Inflammatory macrophage treated with lipopolysaccharide for 4 hours (primary cell): Measurements from ENCODE around the gene CAPN15.
A peak's percentile ranks its signal among the peaks of the same experiment; 100 is the strongest.

ENCODE experiments used
- DNase-seq: peaks from one replicate; pipeline ENCODE4 v3.0.0-alpha.2; 2020

Gene CAPN15

GRCh38 chr16:563072-563644 is 35.6 kb downstream of the CAPN15 start:
- no peak for DNase-seq

DNA sequence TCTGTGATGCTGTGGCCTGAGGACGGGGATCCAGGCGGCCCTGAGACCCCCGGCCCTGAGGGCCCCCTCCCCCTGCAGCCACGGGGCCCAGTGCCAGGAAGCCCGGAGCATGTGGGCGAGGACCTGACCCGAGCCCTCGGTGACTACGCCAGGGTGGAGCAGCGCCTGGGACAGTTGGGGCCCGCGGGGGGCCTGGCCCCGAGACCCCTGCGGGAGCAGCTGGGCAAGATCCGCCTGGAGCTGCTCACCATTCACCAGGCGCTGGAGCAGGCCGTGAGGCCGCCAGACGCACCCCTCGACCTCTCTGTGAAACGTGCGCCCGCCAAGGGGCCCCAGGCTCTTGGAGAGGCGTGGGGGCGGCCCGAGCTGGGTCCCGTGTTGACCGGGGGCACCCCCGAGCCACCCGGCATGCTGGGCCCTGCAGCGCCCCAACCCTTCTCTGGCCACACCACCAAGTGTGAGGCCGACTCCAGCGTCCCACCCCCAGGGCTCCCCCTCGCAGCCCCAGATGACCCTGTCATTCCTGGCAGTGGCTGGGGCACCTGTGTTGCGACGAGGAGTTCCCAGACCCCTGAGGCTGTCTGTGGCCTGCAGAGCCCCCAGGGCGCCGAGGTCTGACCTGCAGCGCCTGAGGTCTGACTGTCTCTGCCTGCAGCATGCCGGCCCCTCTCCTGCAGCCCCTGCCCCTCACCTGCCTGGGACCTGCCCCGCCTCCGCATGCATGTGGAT is 37.3 kb downstream of the CAPN15 start:
- DNase-seq = no peak

DNA sequence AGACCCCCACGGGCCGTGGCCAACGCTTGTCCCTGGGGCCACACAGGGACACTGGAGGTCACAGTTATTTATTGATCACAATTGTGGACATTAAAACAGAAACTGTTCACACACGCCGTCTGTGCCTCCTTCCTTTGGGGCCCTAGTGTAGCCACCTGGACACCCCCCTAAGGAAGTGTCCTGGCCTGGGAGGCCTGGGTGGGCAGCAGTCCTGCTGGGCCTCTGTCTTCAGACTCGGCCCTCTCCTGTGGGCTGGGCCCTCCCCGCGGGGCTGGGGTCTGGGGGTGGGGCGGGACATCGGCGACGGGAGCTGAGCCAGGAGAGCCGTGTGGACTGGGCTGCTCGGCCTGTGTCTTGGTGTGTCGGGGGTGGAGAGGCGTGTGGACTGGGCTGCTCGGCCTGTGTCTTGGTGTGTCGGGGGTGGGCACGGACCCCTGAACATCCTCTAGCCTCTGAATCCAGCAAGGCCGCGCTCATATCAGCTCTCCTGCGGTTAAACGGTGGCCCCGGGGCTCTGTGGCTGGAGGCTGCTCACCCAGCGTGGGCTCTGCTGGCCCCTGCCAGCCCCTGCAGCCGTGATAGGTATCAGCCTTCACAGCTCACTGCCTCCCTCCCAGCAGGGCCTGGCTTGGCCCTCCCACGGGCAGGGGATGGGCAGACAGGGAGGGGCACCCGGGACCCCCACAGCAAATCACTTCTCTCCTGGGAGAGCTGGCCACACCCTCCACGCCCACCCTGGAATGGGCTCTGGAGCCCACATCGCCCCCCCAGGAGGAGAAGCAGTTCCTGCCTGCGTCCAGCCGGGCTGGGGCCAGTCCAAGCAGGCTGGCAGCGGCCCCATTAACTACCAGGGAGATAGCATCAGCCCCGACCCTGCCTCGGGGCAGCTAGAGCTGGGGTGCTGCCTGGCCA is 38.2 kb downstream of the CAPN15 start:
- DNase-seq = no peak

DNA sequence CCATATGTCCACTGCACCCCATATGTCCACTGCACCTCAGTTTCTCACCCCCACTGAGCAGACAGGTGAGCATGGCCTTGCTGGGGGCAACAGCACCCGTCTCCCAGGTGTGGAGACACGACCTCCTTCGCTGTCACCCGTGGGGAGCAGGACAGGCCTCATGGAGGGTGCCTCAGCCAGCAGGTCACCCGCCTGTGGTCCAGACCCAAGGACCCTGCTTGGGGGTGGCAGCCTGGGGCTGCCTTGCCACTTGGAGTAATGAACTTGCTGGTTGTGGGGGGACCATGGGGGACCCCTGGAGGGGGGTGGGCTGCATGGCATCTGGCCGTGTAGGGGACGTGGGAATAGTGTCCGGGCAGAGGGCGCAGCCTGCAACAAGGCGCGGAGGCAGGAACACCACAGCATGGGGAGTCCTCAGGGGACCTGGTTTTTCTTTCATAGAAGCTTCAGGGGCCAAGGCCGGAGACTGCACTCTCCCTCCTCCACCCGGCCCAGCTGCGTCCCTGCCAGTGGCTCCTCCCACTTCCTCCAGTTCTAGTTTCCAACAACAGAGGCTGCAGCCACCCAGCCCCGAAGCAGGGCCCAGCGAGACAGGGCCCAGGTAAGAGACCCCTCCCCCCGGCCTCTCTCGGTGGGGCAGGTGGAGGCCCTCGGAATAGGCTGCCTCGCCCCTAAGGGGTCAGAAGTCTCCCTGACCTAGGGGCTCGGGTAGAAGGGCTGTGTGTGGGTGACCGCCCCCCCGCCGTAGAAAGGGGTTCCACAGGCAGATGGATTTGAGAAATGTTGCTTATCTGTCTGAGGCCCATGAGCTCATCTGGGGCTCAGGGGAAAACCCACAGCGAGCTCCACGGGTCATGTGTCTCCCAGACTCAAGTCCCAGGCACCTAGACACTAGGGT is 39.2 kb downstream of the CAPN15 start, which contains the start of gene NHLRC4:
NHLRC4 (plus strand) TSS at position 531 of the 898 bp plus-strand sequence. CDS start 1,043 bp downstream, outside the sequence.
- peak; percentile 52 for DNase-seq

- no peak for DNase-seq
Measured at GRCh38 chr16:567373-568256, 40.1 kb downstream of the CAPN15 start.

- no peak for DNase-seq
Measured at GRCh38 chr16:568401-569258, 41.1 kb downstream of the CAPN15 start.

DNA sequence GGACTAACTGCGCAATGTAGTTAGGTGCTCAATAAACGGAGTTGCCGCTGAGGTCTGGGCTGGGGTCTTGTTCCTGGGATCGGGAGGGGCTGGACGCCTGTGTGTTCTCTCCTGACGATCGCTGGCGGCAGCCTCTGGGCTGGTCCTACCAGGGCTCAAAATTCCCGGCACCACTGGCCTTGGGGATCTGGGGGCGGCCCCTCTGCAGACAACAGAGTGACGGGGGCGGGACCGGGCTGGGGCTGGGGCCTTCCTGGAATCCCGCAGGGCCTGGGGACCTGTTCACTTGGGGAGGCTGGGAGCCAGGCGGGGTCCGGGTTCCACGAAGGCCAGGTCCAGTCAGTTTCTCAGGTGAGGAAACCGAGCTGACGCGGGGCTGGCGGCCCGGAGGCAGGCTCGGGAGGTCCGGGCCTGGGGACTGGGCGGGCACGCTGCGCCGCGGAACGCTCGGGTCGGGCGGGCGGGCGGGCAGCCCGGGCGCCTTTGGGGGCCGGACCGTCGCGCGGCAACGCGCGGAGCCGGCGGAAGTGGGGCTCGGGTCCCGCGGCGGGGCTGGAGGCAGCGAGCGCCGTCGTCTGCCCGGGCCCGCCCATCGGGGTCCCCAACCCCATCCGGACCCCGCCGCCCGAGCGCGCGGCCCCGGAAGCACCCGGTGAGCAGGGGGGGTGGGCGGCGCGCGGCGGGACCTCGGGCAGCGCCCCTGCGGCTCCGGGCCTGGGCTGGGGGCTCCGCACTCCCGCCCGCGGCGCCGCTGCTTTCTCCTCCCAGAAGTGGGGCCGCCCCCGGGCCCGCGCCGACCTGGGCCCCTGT is 42.1 kb downstream of the CAPN15 start, which contains the start of gene PIGQ:
PIGQ (plus strand) TSS at position 524 of the 810 bp plus-strand sequence. CDS start 4,107 bp downstream, outside the sequence.
- DNase-seq = peak; percentile 53

DNA sequence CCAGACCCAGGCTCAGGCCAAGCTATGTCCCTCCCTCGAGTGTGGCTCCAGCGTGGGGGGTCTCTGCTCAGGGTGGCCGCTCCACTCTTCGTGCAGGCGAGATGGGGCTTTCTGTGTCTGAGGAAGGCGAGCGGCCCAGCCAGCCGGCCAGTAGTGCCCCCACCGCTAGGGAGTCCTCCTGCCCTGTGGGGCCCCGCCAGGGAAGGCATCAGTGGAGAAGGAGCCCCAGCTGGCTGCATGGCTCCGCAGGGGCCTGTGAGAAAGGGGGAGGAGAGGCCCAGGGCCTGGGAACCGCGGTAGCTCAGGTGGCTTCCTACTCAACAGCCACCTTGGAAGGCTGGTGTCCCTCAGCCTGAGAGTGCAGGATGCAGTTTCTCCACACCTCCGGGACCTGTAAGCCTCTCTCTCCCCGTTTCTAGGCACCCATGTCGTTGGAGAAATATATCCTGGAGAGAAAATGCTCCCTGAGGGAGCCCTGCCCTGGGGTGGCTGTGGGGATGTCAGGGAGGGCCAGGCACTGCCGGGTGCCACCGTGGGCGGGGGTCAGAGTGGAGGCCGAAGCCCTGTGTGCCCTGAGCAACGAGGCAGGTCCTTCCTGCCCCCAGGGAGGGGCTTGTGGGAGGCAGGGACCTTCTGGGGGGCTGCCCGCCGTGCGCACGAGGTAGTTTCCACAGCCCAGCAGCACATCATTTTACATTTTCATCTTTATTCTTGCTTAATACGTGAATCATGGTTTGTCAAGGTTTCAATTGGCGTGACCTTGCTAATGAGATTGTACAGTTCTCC is 45.5 kb downstream of the CAPN15 start:
- DNase-seq = no peak

- DNase-seq = no peak
Measured at GRCh38 chr16:574021-574760, 46.7 kb downstream of the CAPN15 start.

DNA sequence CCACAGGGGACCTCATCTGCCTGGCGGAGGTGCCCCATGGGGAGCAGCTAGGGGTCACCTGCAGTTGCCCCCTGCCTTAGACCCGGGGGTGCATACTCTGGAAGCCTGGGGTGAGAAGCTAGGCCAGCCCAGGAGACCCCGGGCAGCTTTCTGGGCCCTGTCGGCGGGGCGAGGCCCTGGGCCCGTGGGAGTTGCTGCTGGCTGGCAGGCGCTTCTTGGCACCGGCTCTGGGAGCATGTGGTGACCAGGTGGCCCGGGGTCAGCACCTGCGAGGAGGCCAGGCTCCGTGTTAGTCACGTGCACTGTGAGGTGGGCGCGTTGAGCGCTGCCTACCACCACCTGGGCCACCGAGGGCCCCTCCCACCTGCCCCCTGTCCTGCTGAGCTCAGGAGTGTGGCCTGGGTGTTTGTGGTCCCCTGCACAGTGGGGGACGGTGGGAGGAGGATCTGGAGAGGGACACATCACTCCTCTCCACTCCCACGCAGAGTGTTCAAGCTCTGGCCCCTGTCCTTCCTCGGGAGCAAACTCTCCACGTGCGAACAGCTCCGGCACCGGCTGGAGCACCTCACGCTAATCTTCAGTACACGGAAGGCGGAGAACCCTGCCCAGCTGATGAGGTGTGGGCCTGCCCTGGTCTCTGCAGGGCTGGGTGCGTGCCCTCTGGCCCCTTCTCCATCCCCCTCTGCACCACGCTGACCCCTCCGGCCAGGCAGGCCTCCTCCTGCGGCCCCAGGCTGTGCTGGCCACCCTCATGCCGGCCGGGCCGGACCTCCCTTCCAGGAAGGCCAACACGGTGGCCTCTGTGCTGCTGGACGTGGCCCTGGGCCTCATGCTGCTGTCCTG is 48.1 kb downstream of the CAPN15 start:
- DNase-seq = no peak

- DNase-seq = no peak
Measured at GRCh38 chr16:576197-576822, 48.8 kb downstream of the CAPN15 start.

- DNase-seq = no peak
Measured at GRCh38 chr16:576823-577201, 49.3 kb downstream of the CAPN15 start.

GRCh38 chr16:577796-578195 is 50.3 kb downstream of the CAPN15 start:
- no peak for DNase-seq

DNA sequence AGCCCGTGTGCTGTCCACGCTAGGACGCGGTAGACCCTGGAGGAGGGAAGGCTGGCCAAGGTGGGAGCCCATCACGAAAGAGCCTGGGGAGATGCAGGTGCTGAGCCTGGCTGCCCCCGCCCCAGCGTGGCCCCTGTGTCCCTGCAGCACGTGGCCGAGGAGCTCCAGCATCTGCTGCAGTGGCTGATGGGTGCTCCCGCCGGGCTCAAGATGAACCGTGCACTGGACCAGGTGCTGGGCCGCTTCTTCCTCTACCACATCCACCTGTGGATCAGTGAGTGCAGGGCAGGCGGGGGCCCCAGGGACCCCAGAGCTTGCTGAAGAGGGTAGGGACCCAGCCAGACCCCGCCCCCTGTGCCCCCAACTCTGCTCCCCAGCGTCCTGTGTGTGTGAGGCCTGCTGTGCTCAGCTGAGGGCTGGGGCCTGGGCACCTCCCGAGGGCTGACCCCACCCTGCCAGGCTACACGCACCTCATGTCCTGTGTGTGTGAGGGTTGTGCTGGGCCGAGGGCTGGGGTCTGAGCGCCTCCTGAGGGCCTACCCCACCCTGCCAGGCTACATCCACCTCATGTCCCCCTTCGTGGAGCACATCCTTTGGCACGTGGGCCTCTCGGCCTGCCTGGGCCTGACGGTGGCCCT is 50.8 kb downstream of the CAPN15 start:
- DNase-seq = no peak

- peak; percentile 77 for DNase-seq
Measured at GRCh38 chr16:578870-579405, 51.4 kb downstream of the CAPN15 start.
